Endodermal cell (in vitro differentiated cells): ENCODE results near the gene BRINP1. TPM values are rescaled to one million over a fixed set of nuclear protein-coding genes. Genes with fewer than 3 reads are reported as not detected.

Source experiments
- DNase-seq: peaks from one replicate; pipeline ENCODE4 v3.0.0-alpha.2; 2017
- H3K27ac ChIP-seq: 2 replicates; pipeline ENCODE4 v1.5.1; 2013; ENCODE audit warnings: mild to moderate bottlenecking, low read depth, low read length, moderate library complexity
- H3K27me3 ChIP-seq: 2 replicates; pipeline ENCODE4 v1.6.1; 2013; ENCODE audit warnings: mild to moderate bottlenecking, low read length, moderate library complexity; ENCODE audit not compliant: insufficient read depth, control insufficient read depth, poor library complexity, severe bottlenecking
- H3K36me3 ChIP-seq: 2 replicates; pipeline ENCODE4 v1.7.0; 2013; ENCODE audit warnings: mild to moderate bottlenecking, low read length, moderate library complexity; ENCODE audit not compliant: control insufficient read depth, insufficient read depth
- H3K4me1 ChIP-seq: one replicate; pipeline ENCODE4 v1.7.0; 2013; ENCODE audit warnings: low read length; ENCODE audit not compliant: control insufficient read depth, insufficient read depth
- H3K4me3 ChIP-seq: 2 replicates; pipeline ENCODE4 v1.5.1; 2013; ENCODE audit warnings: mild to moderate bottlenecking, low read length, moderate library complexity
- H3K9ac ChIP-seq: 2 replicates; pipeline ENCODE4 v1.6.1; 2013; ENCODE audit warnings: mild to moderate bottlenecking, low read length, moderate library complexity; ENCODE audit not compliant: poor library complexity, severe bottlenecking; ENCODE audit errors: extremely low read depth
- H3K9me3 ChIP-seq: 2 replicates; pipeline ENCODE4 v1.6.1; 2013; ENCODE audit warnings: mild to moderate bottlenecking, low read length, moderate library complexity; ENCODE audit not compliant: control insufficient read depth
- H3K27ac Mint-ChIP-seq: 2 replicates; pipeline ENCODE4 v1.8.0; 2020; ENCODE audit warnings: mixed read lengths
- H3K27me3 Mint-ChIP-seq: 2 replicates; pipeline ENCODE4 v1.8.0; 2021; ENCODE audit warnings: mild to moderate bottlenecking, mixed read lengths; ENCODE audit not compliant: insufficient read depth
- H3K36me3 Mint-ChIP-seq: 2 replicates; pipeline ENCODE4 v1.8.0; 2020; ENCODE audit warnings: low read depth, mixed read lengths
- H3K4me1 Mint-ChIP-seq: 2 replicates; pipeline ENCODE4 v1.8.0; 2020; ENCODE audit warnings: mixed read lengths
- H3K4me3 Mint-ChIP-seq: 2 replicates; pipeline ENCODE4 v1.8.0; 2020; ENCODE audit warnings: mild to moderate bottlenecking, moderate library complexity, mixed read lengths
- H3K9me3 Mint-ChIP-seq: 2 replicates; pipeline ENCODE4 v1.8.0; 2020; ENCODE audit warnings: mild to moderate bottlenecking, mixed read lengths
- WGBS, 2 experiments: methylation state at CpG; one replicate each; pipeline versions ENCODE4 v1.1.5 to v1.1.7; 2013; ENCODE audit warnings: missing lambda C conversion rate in 2 of 2, mixed read lengths in 1 of 2; ENCODE audit not compliant: insufficient coverage in 1 of 2, insufficient read length in 1 of 2; 5-methylcytosine and 5-hydroxymethylcytosine counted together
- long read RNA-seq, 4 experiments: library from polyadenylated mRNA in 2 of 4; library from RNA in 1 of 4; library from capped mRNA in 1 of 4; stranded (forward) in 3 of 4; unstranded in 1 of 4; transcript quantifications; one replicate each; pipeline ENCODE4 v2.0.0, GENCODE V29; 2020 to 2021; ENCODE audit warnings: inconsistent platforms in 1 of 4
- polyA plus RNA-seq, 2 experiments: library from polyadenylated mRNA; stranded (reverse); fragments of 50-300 nt; gene quantifications; one replicate each; pipeline ENCODE4 v1.2.3, GENCODE V29; 2013
- total RNA-seq, 2 donors: library from RNA; stranded (reverse); fragmentation: NEBNext Ultra II Directional in 1 of 2; extraction: Animal tissue kit (Norgen Biotek cat#: 25700) in 1 of 2; gene quantifications; 2 replicates in 1 of 2; 3 replicates in 1 of 2; pipeline ENCODE4 v1.2.1, GENCODE V29; 2021
- TF ChIP-seq, protein P1 (sequence below): fragments of 200-600 bp; sonication (generic); conservative IDR thresholded peaks from 2 replicates; pipeline ENCODE4 v1.5.0; 2021; ENCODE audit warnings: antibody characterized with exemption, mild to moderate bottlenecking

Gene BRINP1, protein sequence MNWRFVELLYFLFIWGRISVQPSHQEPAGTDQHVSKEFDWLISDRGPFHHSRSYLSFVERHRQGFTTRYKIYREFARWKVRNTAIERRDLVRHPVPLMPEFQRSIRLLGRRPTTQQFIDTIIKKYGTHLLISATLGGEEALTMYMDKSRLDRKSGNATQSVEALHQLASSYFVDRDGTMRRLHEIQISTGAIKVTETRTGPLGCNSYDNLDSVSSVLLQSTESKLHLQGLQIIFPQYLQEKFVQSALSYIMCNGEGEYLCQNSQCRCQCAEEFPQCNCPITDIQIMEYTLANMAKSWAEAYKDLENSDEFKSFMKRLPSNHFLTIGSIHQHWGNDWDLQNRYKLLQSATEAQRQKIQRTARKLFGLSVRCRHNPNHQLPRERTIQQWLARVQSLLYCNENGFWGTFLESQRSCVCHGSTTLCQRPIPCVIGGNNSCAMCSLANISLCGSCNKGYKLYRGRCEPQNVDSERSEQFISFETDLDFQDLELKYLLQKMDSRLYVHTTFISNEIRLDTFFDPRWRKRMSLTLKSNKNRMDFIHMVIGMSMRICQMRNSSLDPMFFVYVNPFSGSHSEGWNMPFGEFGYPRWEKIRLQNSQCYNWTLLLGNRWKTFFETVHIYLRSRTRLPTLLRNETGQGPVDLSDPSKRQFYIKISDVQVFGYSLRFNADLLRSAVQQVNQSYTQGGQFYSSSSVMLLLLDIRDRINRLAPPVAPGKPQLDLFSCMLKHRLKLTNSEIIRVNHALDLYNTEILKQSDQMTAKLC
- total RNA-seq = 1 to 10 TPM; 6.3 to 9.6 TPM
- 3.8 TPM for polyA plus RNA-seq (2013, experiment 1 of 2)
- polyA plus RNA-seq (2013, experiment 2 of 2) = 2.0 TPM
- long read RNA-seq, experiment 1, partial matches to known transcripts = 3 of 6 reads
- long read RNA-seq, experiment 1, other reads (novel, unspliced or antisense) = 1 of 6 reads
- long read RNA-seq, experiment 2, transcript BRINP1-201 (8 exons, 3,202 nt) = major isoform, 8 of 8 reads
- long read RNA-seq, experiment 2, partial matches to known transcripts = 0 of 8 reads
- long read RNA-seq, experiment 2, other reads (novel, unspliced or antisense) = 0 of 8 reads
- long read RNA-seq, experiment 3, transcript BRINP1-201 (8 exons, 3,202 nt) = major isoform, 85 of 92 reads
- long read RNA-seq, experiment 3, partial matches to known transcripts = 2 of 92 reads
- long read RNA-seq, experiment 3, other reads (novel, unspliced or antisense) = 5 of 92 reads
- long read RNA-seq, experiment 4, partial matches to known transcripts = 1 of 2 reads
- long read RNA-seq, experiment 4, other reads (novel, unspliced or antisense) = 1 of 2 reads

DNA sequence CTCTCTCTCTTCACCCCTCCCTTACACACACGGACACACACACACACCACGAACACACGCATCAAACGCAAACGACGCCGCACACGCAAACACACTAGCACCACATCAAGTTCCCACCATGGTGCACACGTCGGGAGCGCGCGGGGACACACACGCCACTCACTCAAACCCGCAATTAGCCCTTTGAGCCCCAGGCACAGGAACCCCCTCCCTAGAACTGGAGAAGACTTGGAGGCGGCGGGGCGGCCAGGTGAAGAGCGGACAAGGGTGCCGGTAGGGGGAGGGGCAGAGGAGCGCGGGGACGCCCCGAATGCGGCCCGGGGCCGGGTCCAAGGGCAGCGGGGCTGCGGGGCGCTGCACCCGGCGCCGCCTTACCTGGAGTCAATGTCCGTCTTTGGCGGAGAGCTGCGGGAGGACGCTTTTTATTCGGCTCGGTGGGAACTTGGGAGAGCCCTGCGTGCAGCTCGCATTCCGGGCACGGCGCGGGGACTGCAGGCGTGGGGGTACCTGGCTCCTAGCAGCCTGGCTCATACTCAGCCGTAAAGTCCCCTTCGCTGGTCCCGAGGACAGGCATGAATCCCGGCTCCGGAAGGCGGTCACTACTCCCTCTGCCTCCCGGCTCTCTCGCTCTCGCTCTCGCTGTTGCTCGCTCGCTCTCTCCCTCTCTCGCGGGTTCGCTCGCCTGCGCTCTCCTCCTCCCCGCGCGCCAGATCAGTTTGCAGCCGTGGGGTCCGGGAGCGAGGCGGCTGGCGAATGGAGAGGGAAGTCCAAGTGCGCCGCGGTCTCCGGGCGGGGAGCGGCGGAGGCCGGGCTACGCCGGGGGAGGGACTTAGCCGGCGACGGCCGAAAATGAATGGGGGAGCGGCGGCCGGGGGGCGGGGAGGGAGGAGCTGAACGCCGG lies at the start of gene BRINP1:
TSS of gene BRINP1 (minus strand) at position 755 of the 901 bp plus-strand sequence. CDS start 56,080 bp downstream, outside the sequence.
- Mint-ChIP-seq H3K27me3 (peaks cover 67% of the 10 kb centered on the region), H3K4me1 (peaks cover 36% of the 10 kb centered on the region), H3K9me3 (no peaks in the 10 kb centered on the region), H3K27ac (peak within 1 kb of the TSS; percentile 62), H3K36me3 (no peaks in the 10 kb centered on the region), H3K4me3 (peak within 1 kb of the TSS; percentile 83)
- 0% methylated on average over 14 to 91 of the region's 91 CpGs for WGBS, 2 experiments
- Histone ChIP-seq H3K4me3 (peak within 1 kb of the TSS; percentile 84), H3K4me1 (peaks cover 5% of the 10 kb centered on the region), H3K36me3 (no peaks in the 10 kb centered on the region), H3K27ac (no peak within 1 kb of the TSS), H3K27me3 (peaks cover 41% of the 10 kb centered on the region), H3K9me3 (no peaks in the 10 kb centered on the region), H3K9ac (no peak within 1 kb of the TSS)
- DNase-seq = peak; percentile 91
- TF ChIP-seq, protein P1, sequence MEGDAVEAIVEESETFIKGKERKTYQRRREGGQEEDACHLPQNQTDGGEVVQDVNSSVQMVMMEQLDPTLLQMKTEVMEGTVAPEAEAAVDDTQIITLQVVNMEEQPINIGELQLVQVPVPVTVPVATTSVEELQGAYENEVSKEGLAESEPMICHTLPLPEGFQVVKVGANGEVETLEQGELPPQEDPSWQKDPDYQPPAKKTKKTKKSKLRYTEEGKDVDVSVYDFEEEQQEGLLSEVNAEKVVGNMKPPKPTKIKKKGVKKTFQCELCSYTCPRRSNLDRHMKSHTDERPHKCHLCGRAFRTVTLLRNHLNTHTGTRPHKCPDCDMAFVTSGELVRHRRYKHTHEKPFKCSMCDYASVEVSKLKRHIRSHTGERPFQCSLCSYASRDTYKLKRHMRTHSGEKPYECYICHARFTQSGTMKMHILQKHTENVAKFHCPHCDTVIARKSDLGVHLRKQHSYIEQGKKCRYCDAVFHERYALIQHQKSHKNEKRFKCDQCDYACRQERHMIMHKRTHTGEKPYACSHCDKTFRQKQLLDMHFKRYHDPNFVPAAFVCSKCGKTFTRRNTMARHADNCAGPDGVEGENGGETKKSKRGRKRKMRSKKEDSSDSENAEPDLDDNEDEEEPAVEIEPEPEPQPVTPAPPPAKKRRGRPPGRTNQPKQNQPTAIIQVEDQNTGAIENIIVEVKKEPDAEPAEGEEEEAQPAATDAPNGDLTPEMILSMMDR = no peak

DNA sequence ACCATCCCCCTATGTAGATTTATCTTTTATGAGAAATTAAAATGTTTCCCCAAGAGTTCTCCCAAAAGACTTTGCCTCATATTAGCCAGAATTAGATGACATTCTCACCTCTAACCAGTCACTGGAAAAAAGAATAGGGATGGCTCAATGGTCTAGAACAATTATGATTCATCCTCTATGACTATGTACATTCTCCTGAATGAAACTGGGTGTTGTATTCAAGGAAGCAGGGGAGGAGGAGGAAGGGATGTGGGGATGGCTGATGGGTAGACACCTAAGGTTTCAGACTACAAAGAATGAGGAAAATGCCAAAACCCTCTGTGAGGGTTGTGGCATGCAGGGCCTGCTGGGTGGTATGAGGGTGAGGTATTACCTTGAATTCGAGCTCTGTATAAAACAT lies 49.5 kb upstream of the BRINP1 start:
- Histone ChIP-seq H3K9me3 (no peaks in the 10 kb centered on the region), H3K27ac (no peak overlapping the region), H3K9ac (no peak overlapping the region), H3K27me3 (no peaks in the 10 kb centered on the region), H3K4me1 (no peaks in the 10 kb centered on the region), H3K4me3 (no peak overlapping the region), H3K36me3 (no peaks in the 10 kb centered on the region)
- TF ChIP-seq, protein P1 = no peak
- H3K27ac Mint-ChIP-seq = no peak overlapping the region
- DNase-seq = no peak
- H3K27me3 Mint-ChIP-seq = peaks cover 3% of the 10 kb centered on the region
- 83 to 89% methylated on average over 1 of the region's 1 CpG for WGBS, 2 experiments
- no peaks in the 10 kb centered on the region for H3K9me3 Mint-ChIP-seq
- H3K4me3 Mint-ChIP-seq = no peak overlapping the region
- H3K36me3 Mint-ChIP-seq = no peaks in the 10 kb centered on the region
- peaks cover 11% of the 10 kb centered on the region for H3K4me1 Mint-ChIP-seq
